ENCODE results near the gene DGKQ. TPM values are rescaled to one million over a fixed set of nuclear protein-coding genes. Genes with fewer than 3 reads are reported as not detected.

The DGKQ gene
- total RNA-seq, 1 experiment from 2014 or later: 14.2 TPM

- Histone ChIP-seq H3K4me3 (ENCODE audit: low read length) (no peak overlapping the region), H2AFZ (ENCODE audit: low read length) (no peak overlapping the region), H3K4me1 (ENCODE audit: insufficient read depth, low read length) (peaks cover 2% of the 10 kb centered on the region; the same call in 1 of the 2 replicates), H3K27ac (ENCODE audit: low read length) (no peak overlapping the region), H4K20me1 (ENCODE audit: low read length) (no peaks in the 10 kb centered on the region), H3K9ac (ENCODE audit: low read length) (no peak overlapping the region), H3K9me2 (replicated peaks; ENCODE audit: low read length) (no peaks in the 10 kb centered on the region), H3F3A (ENCODE audit: low read length, unreplicated experiment) (no peaks in the 10 kb centered on the region), H3K27me3 (ENCODE audit: low read length) (peaks cover 10% of the 10 kb centered on the region), H3K36me3 (ENCODE audit: low read depth, low read length) (no peaks in the 10 kb centered on the region), H3K4me2 (ENCODE audit: low read length) (no peak overlapping the region), H3K79me2 (ENCODE audit: low read length) (no peaks in the 10 kb centered on the region), H3K9me3 (ENCODE audit: low read length) (no peaks in the 10 kb centered on the region)
- ATAC-seq (no peak), DNase-seq (no peak)
- POLR2A ChIA-PET (ENCODE audit: unreplicated experiment): no interaction called here
- CTCF ChIA-PET: interaction anchor here (0.6 to 0.7 kb wide), 2 partner anchors 12 to 108 kb away, joined by 3 to 4 read pairs; no protein-coding TSS in a partner anchor
- no peak for TF ChIP-seq EZH2phosphoT487 (IDR thresholded peaks at IDR 0.05; ENCODE audit: borderline replicate concordance, low read length)
- no peak for TF ChIP-seq CTCF (conservative IDR thresholded peaks at IDR 0.05; ENCODE audit: low read depth, low read length)
- TF ChIP-seq EZH2 (IDR thresholded peaks at IDR 0.05; ENCODE audit: low read length, unreplicated experiment): no peak
- BruUV-seq (replicated peaks): no TSS peak
- intact Hi-C loops (cut with micrococcal nuclease): no loop called here
Observed at GRCh38 chr4:998096-998691, 24.8 kb upstream of the DGKQ start.

GRCh38 chr4:997375-998071 is 24.2 kb upstream of the DGKQ start:
- intact Hi-C loops (cut with micrococcal nuclease): no loop called here
- 0 out of 2 replicates have a peak overlapping the region, but pooled peaks have one; percentile 12 for H3K4me3 ChIP-seq (ENCODE audit: low read length)
- 0 out of 2 replicates have a peak, but pooled peaks have one; percentile 8 for ATAC-seq
- DNase-seq: peak; percentile 12
- ChIA-PET CTCF (no interaction called here), POLR2A (ENCODE audit: unreplicated experiment) (no interaction called here)
- H3K9ac ChIP-seq (ENCODE audit: low read length): no peak overlapping the region
- no peaks in the 10 kb centered on the region for H3K9me2 ChIP-seq (replicated peaks; ENCODE audit: low read length)
- H3K27ac ChIP-seq (ENCODE audit: low read length): no peak overlapping the region
- no peaks in the 10 kb centered on the region for H3K36me3 ChIP-seq (ENCODE audit: low read depth, low read length)
- no peak overlapping the region for H2AFZ ChIP-seq (ENCODE audit: low read length)
- H3K9me3 ChIP-seq (ENCODE audit: low read length): no peaks in the 10 kb centered on the region
- H4K20me1 ChIP-seq (ENCODE audit: low read length): no peaks in the 10 kb centered on the region
- TF ChIP-seq EZH2phosphoT487 (IDR thresholded peaks at IDR 0.05; ENCODE audit: borderline replicate concordance, low read length): no peak
- TF ChIP-seq EZH2 (IDR thresholded peaks at IDR 0.05; ENCODE audit: low read length, unreplicated experiment): no peak
- no peak for TF ChIP-seq CTCF (conservative IDR thresholded peaks at IDR 0.05; ENCODE audit: low read depth, low read length)
- peak overlapping the region; percentile 44; the same call in 1 of the 2 replicates for H3K4me2 ChIP-seq (ENCODE audit: low read length)
- H3F3A ChIP-seq (ENCODE audit: low read length, unreplicated experiment): no peaks in the 10 kb centered on the region
- no peaks in the 10 kb centered on the region for H3K79me2 ChIP-seq (ENCODE audit: low read length)
- BruUV-seq (replicated peaks): no TSS peak
- peaks cover 10% of the 10 kb centered on the region for H3K27me3 ChIP-seq (ENCODE audit: low read length)
- peaks cover 9% of the 10 kb centered on the region for H3K4me1 ChIP-seq (ENCODE audit: insufficient read depth, low read length)

- TF ChIP-seq CTCF (conservative IDR thresholded peaks at IDR 0.05; ENCODE audit: low read depth, low read length): no peak
- H3K9me2 ChIP-seq (replicated peaks; ENCODE audit: low read length): no peaks in the 10 kb centered on the region
- no peaks in the 10 kb centered on the region for H3K36me3 ChIP-seq (ENCODE audit: low read depth, low read length)
- ATAC-seq (no peak), DNase-seq (no peak)
- H3K4me2 ChIP-seq (ENCODE audit: low read length): no peak overlapping the region
- H2AFZ ChIP-seq (ENCODE audit: low read length): no peak overlapping the region
- H4K20me1 ChIP-seq (ENCODE audit: low read length): no peaks in the 10 kb centered on the region
- POLR2A ChIA-PET (ENCODE audit: unreplicated experiment): no interaction called here
- no peak overlapping the region for H3K4me3 ChIP-seq (ENCODE audit: low read length)
- H3F3A ChIP-seq (ENCODE audit: low read length, unreplicated experiment): no peaks in the 10 kb centered on the region
- H3K27me3 ChIP-seq (ENCODE audit: low read length): peaks cover 10% of the 10 kb centered on the region
- no peaks in the 10 kb centered on the region for H3K9me3 ChIP-seq (ENCODE audit: low read length)
- no peak overlapping the region for H3K9ac ChIP-seq (ENCODE audit: low read length)
- CTCF ChIA-PET: no interaction called here
- no peaks in the 10 kb centered on the region for H3K79me2 ChIP-seq (ENCODE audit: low read length)
- intact Hi-C loops (cut with micrococcal nuclease): no loop called here
- no TSS peak for BruUV-seq (replicated peaks)
- H3K27ac ChIP-seq (ENCODE audit: low read length): no peak overlapping the region
- peaks cover 13% of the 10 kb centered on the region for H3K4me1 ChIP-seq (ENCODE audit: insufficient read depth, low read length)
Observed at GRCh38 chr4:996997-997374, 23.6 kb upstream of the DGKQ start.

Measured in PC-3 (cell line).